GM23338 (cell line): ENCODE measurements around the gene LTBP4. TPM values are rescaled to one million over a fixed set of nuclear protein-coding genes. Genes with fewer than 3 reads are reported as not detected.

Experiments used
- ATAC-seq: fragments of 200-7000 bp; cut with Tn5 transposase; 3 replicates; pipeline ENCODE4 v1.9.1; 2020
- DNase-seq: peaks from one replicate; pipeline ENCODE4 v3.0.0-alpha.2; 2015; ENCODE audit warnings: low spot score
- H2AFZ ChIP-seq: fragments of 200-600 bp; sonication (generic); 2 replicates; pipeline ENCODE4 v1.8.0; 2016; ENCODE audit warnings: antibody characterized with exemption, mild to moderate bottlenecking, moderate library complexity
- H3F3A ChIP-seq: fragments of 200-600 bp; sonication (generic); replicated peaks from 2 replicates; pipeline ENCODE4 v1.8.0; 2017; ENCODE audit warnings: antibody characterized with exemption, mixed run types, low read depth
- H3K27ac ChIP-seq: fragments of 200-600 bp; sonication (generic); 2 replicates; pipeline ENCODE4 v1.6.1; 2016; ENCODE audit warnings: low read depth
- H3K27me3 ChIP-seq: fragments of 200-600 bp; sonication (generic); 2 replicates; pipeline ENCODE4 v1.8.0; 2016; ENCODE audit warnings: mild to moderate bottlenecking, mixed run types, moderate library complexity; ENCODE audit not compliant: insufficient read depth
- H3K36me3 ChIP-seq: fragments of 200-600 bp; sonication (generic); 2 replicates; pipeline ENCODE4 v1.8.0; 2016; ENCODE audit warnings: mild to moderate bottlenecking; ENCODE audit not compliant: insufficient read depth
- H3K4me1 ChIP-seq: fragments of 200-600 bp; sonication (generic); 2 replicates; pipeline ENCODE4 v1.8.0; 2016; ENCODE audit warnings: mild to moderate bottlenecking, moderate library complexity; ENCODE audit not compliant: insufficient read depth
- H3K4me2 ChIP-seq: fragments of 200-600 bp; sonication (generic); 2 replicates; pipeline ENCODE4 v1.7.1; 2017; ENCODE audit warnings: mixed run types
- H3K4me3 ChIP-seq: fragments of 200-600 bp; sonication (generic); 2 replicates; pipeline ENCODE4 v1.6.1; 2016; ENCODE audit warnings: mixed run types
- H3K79me2 ChIP-seq: fragments of 200-600 bp; sonication (generic); replicated peaks from 2 replicates; pipeline ENCODE4 v1.8.0; 2017; ENCODE audit warnings: mild to moderate bottlenecking; ENCODE audit not compliant: insufficient read depth
- H3K9me2 ChIP-seq: fragments of 200-600 bp; sonication (generic); 2 replicates; pipeline ENCODE4 v1.8.0; 2017; ENCODE audit not compliant: insufficient read depth
- H4K20me1 ChIP-seq: fragments of 200-600 bp; sonication (generic); replicated peaks from 2 replicates; pipeline ENCODE4 v1.8.0; 2017; ENCODE audit warnings: mild to moderate bottlenecking; ENCODE audit not compliant: insufficient read depth
- H3K27ac Mint-ChIP-seq: 2 replicates; pipeline ENCODE4 v1.8.0; 2020; ENCODE audit warnings: inconsistent platforms, mild to moderate bottlenecking, moderate library complexity, mixed read lengths
- H3K27me3 Mint-ChIP-seq: 3 replicates; pipeline ENCODE4 v1.8.0; 2022; ENCODE audit warnings: low read depth, mild to moderate bottlenecking, moderate library complexity, mixed read lengths, inconsistent platforms; ENCODE audit not compliant: insufficient read depth, poor library complexity
- H3K36me3 Mint-ChIP-seq: 3 replicates; pipeline ENCODE4 v1.8.0; 2021; ENCODE audit warnings: low read depth, mild to moderate bottlenecking, inconsistent platforms, moderate library complexity, mixed read lengths
- H3K4me1 Mint-ChIP-seq: 3 replicates; pipeline ENCODE4 v1.8.0; 2020; ENCODE audit warnings: mild to moderate bottlenecking, inconsistent platforms, mixed read lengths
- H3K4me3 Mint-ChIP-seq: 3 replicates; pipeline ENCODE4 v1.8.0; 2021; ENCODE audit warnings: moderate library complexity, mild to moderate bottlenecking, inconsistent platforms, mixed read lengths
- H3K9me3 Mint-ChIP-seq: 3 replicates; pipeline ENCODE4 v1.8.0; 2020; ENCODE audit warnings: moderate library complexity, mild to moderate bottlenecking, inconsistent platforms, mixed read lengths
- CREB1 ChIP-seq: fragments of 250-450 bp; sonication (Bioruptor Pico); IDR thresholded peaks from 2 replicates; pipeline ENCODE4 v1.5.0; 2020; ENCODE audit warnings: low read depth, mild to moderate bottlenecking, moderate library complexity
- ETS1 ChIP-seq: IDR thresholded peaks from 2 replicates; pipeline ENCODE4 v1.6.1; 2016; ENCODE audit warnings: antibody characterized with exemption
- EZH2 ChIP-seq: fragments of 200-600 bp; sonication (generic); IDR thresholded peaks from one replicate; pipeline ENCODE4 v1.8.0; 2017; ENCODE audit warnings: antibody characterized with exemption, mild to moderate bottlenecking, low read depth; ENCODE audit not compliant: unreplicated experiment
- JUNB ChIP-seq: IDR thresholded peaks from one replicate; pipeline ENCODE4 v1.6.1; 2016; ENCODE audit warnings: antibody characterized with exemption; ENCODE audit not compliant: unreplicated experiment
- NANOG ChIP-seq: IDR thresholded peaks from 2 replicates; pipeline ENCODE4 v1.6.1; 2016; ENCODE audit warnings: antibody characterized with exemption, borderline replicate concordance
- POLR2AphosphoS5 ChIP-seq: IDR thresholded peaks from 2 replicates; pipeline ENCODE4 v1.6.1; 2016; ENCODE audit warnings: antibody characterized with exemption, low read depth
- REST ChIP-seq: IDR thresholded peaks from one replicate; pipeline ENCODE4 v1.6.1; 2018; ENCODE audit warnings: antibody characterized with exemption; ENCODE audit not compliant: unreplicated experiment
- STAT1 ChIP-seq: IDR thresholded peaks from one replicate; pipeline ENCODE4 v1.6.1; 2016; ENCODE audit warnings: antibody characterized with exemption; ENCODE audit not compliant: unreplicated experiment
- ZNF114 ChIP-seq: fragments of 250-450 bp; sonication (Bioruptor Pico); IDR thresholded peaks from 2 replicates; pipeline ENCODE4 v1.5.0; 2020; ENCODE audit warnings: mild to moderate bottlenecking, moderate library complexity
- ZNF331 ChIP-seq: fragments of 250-450 bp; sonication (Bioruptor Pico); IDR thresholded peaks from 2 replicates; pipeline ENCODE4 v1.5.0; 2020; ENCODE audit warnings: low read depth, mild to moderate bottlenecking, moderate library complexity
- ZNF462 ChIP-seq: fragments of 250-450 bp; sonication (Bioruptor Pico); IDR thresholded peaks from 2 replicates; pipeline ENCODE4 v1.5.0; 2020; ENCODE audit warnings: mild to moderate bottlenecking, moderate library complexity
- polyA plus RNA-seq: library from polyadenylated mRNA; unstranded; fragments of >200 nt; fragmentation: Nextera tagmentation; extraction: Ambion mirVana; gene quantifications from 2 replicates; pipeline ENCODE4 v1.2.1, GENCODE V29; 2016
- total RNA-seq: library from RNA; depleted of rRNA; stranded (reverse); fragments of >200 nt; shearing (Covaris generic); gene quantifications from 2 replicates; pipeline ENCODE4 v1.2.3, GENCODE V29; 2014

LTBP4 gene
- total and polyA plus RNA-seq, 2 experiments from 2014 or later, result 50.3 to 65.0 TPM

GRCh38 chr19:40580619-40581018, 20.6 kb upstream of the LTBP4 start:
- no peak overlapping the region for H3K4me3 ChIP-seq
- H4K20me1 ChIP-seq, result peaks cover 14% of the 10 kb centered on the region; the same call in 1 of the 2 replicates
- peaks cover 3% of the 10 kb centered on the region; the same call in 2 of the 3 replicates for H3K9me3 Mint-ChIP-seq
- no peak for TF ChIP-seq CREB1
- no peak for TF ChIP-seq ETS1
- no peak for TF ChIP-seq STAT1
- TF ChIP-seq JUNB, result no peak
- no peak for TF ChIP-seq NANOG
- TF ChIP-seq ZNF114 (CRISPR knock-in tag), result no peak
- no peak for TF ChIP-seq POLR2AphosphoS5
- TF ChIP-seq ZNF462 (CRISPR knock-in tag), result no peak
- TF ChIP-seq ZNF331, result no peak
- TF ChIP-seq EZH2, result no peak
- no peak for TF ChIP-seq REST
- H3K27ac ChIP-seq, result no peak overlapping the region
- H3F3A ChIP-seq, result peaks cover 8% of the 10 kb centered on the region; the same call in 1 of the 2 replicates
- no peak overlapping the region for H3K4me2 ChIP-seq
- H3K9me2 ChIP-seq, result no peaks in the 10 kb centered on the region
- peaks cover 11% of the 10 kb centered on the region; the same call in 1 of the 2 replicates for H3K36me3 ChIP-seq
- peaks cover 4% of the 10 kb centered on the region for H3K4me1 ChIP-seq
- no peak overlapping the region for H2AFZ ChIP-seq
- ATAC-seq (no peak), DNase-seq (no peak)
- H3K4me3 Mint-ChIP-seq, result no peak overlapping the region
- peaks cover 35% of the 10 kb centered on the region for H3K36me3 Mint-ChIP-seq
- H3K27me3 Mint-ChIP-seq, result peaks cover 11% of the 10 kb centered on the region
- H3K27ac Mint-ChIP-seq, result no peak overlapping the region
- no peaks in the 10 kb centered on the region for H3K79me2 ChIP-seq
- H3K4me1 Mint-ChIP-seq, result peaks cover 16% of the 10 kb centered on the region
- H3K27me3 ChIP-seq, result no peaks in the 10 kb centered on the region
